Thyroid gland (tissue), 4 donors: Measurements from ENCODE around the gene TENM3.

Experiments
- CTCF ChIP-seq, 6 experiments: fragments of 200-600 bp in 3 of 6; fragments of 450-650 bp in 3 of 6; sonication (generic) in 3 of 6; IDR thresholded peaks; one replicate each; pipeline ENCODE4 v1.5.1; 2016 to 2019; ENCODE audit warnings: antibody characterized with exemption in 6 of 6, mild to moderate bottlenecking in 2 of 6, inconsistent platforms in 1 of 6, moderate library complexity in 1 of 6
- POLR2A ChIP-seq, 2 donors: fragments of 450-650 bp; IDR thresholded peaks; one replicate each; pipeline ENCODE4 v1.6.1; 2017; ENCODE audit warnings: antibody characterized with exemption in 2 of 2, mild to moderate bottlenecking in 2 of 2, moderate library complexity in 1 of 2

DNA sequence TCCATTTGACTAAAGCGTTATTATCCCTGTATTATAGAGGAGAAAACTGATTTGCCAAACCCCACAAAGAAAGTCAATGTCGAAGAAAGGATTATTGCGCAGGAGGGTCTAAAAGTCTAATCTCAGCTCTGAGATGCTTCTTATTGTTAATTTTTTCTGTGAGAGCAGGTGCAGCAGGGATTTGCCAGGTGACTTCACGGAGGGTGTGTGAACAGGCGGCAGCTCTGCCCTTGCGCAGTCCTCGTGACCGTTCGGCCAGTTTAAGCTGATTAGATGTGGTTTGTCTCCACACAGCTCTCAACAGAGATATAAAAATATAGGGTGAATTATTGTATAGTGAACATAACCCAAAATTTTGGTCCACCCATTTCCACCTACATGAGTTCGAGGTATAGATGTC lies 28.5 kb downstream of the TENM3 start:
- TF ChIP-seq CTCF (IDR thresholded peaks at IDR 0.05), result no peak
- no peak for TF ChIP-seq POLR2A (IDR thresholded peaks at IDR 0.05)
